HepG2 (cell line): ENCODE data around the gene KLF5. TPM values are rescaled to one million over a fixed set of nuclear protein-coding genes. Genes with fewer than 3 reads are reported as not detected.

Experiments used
- ATAC-seq: fragments of 200-7000 bp; cut with Tn5 transposase; 3 replicates; pipeline ENCODE4 v1.9.1; 2020; ENCODE audit warnings: mild to moderate bottlenecking, moderate library complexity
- BruUV-seq: library from RNA; stranded (reverse); fragments of 400-500 nt; replicated peaks from 2 replicates; lab custom pipeline; 2021; lab: Mats Ljungman, UMichigan
- CTCF ChIA-PET: fragments of 300-600 bp; formaldehyde crosslinking; extraction: SDS; loops from one replicate; lab custom pipeline; 2021; ENCODE audit warnings: low total read pairs, inconsistent platforms, low intra/inter-chr PET ratio; lab: Yijun Ruan, JAX
- POLR2A ChIA-PET: fragments of 350-600 bp; sonication (Branson Sonifier 250); formaldehyde crosslinking; loops from one replicate; lab custom pipeline; 2020; ENCODE audit warnings: antibody characterized with exemption, inconsistent platforms; lab: Yijun Ruan, JAX
- DNase-seq: peaks from one replicate; pipeline ENCODE4 v3.0.0-alpha.2; 2015; ENCODE audit warnings: low spot score
- FAIRE-seq: peaks from 3 replicates; lab custom pipeline; 2011; peaks lifted over from hg19 to GRCh38; lab: Jason Lieb, UNC
- H2AFZ ChIP-seq: one replicate; pipeline ENCODE4 v1.6.1; 2011; ENCODE audit warnings: low read length, inconsistent platforms
- H3K27ac ChIP-seq: fragments of 300-600 bp; 3 replicates; pipeline ENCODE4 v1.8.0; 2011; ENCODE audit warnings: mixed run types, mild to moderate bottlenecking, mixed read lengths, low read length, inconsistent platforms; ENCODE audit not compliant: insufficient read depth; ENCODE audit errors: extremely low read length
- H3K27me3 ChIP-seq, 2 experiments: fragments of 200-600 bp in 1 of 2; 2 replicates in 1 of 2; 3 replicates in 1 of 2; pipeline versions ENCODE4 v1.6.0 to v1.8.0; 2011; ENCODE audit warnings: low read length in 2 of 2, mild to moderate bottlenecking in 2 of 2, moderate library complexity in 2 of 2, inconsistent platforms in 1 of 2; ENCODE audit not compliant: insufficient read depth in 2 of 2, control insufficient read depth in 1 of 2
- H3K36me3 ChIP-seq, 2 experiments: fragments of 200-600 bp in 1 of 2; replicated peaks in 1 of 2; 2 replicates in 1 of 2; 3 replicates in 1 of 2; pipeline versions ENCODE4 v1.5.1 to v1.8.0; 2011; ENCODE audit warnings: low read length in 2 of 2, inconsistent platforms in 1 of 2; ENCODE audit not compliant: insufficient read depth in 2 of 2, control insufficient read depth in 1 of 2
- H3K4me1 ChIP-seq: 2 replicates; pipeline ENCODE4 v1.5.1; 2012; ENCODE audit warnings: low read length, inconsistent platforms; ENCODE audit not compliant: insufficient read depth
- H3K4me2 ChIP-seq: 2 replicates; pipeline ENCODE4 v1.6.0; 2011; ENCODE audit warnings: low read depth, low read length, inconsistent platforms
- H3K4me3 ChIP-seq, 3 experiments: fragments of 200-600 bp in 1 of 3; sonication (generic), shearing (Covaris generic) in 1 of 3; replicated peaks in 1 of 3; 2 replicates each; pipeline ENCODE4 v1.5.1; 2011 to 2016; ENCODE audit warnings: low read length in 3 of 3, inconsistent platforms in 2 of 3, low read depth in 2 of 3, mild to moderate bottlenecking in 2 of 3, control low read depth in 1 of 3, mixed read lengths in 1 of 3; ENCODE audit not compliant: insufficient read depth in 1 of 3
- H3K79me2 ChIP-seq: one replicate; pipeline ENCODE4 v1.6.1; 2011; ENCODE audit warnings: low read length, inconsistent platforms; ENCODE audit not compliant: insufficient read depth
- H3K9ac ChIP-seq: 2 replicates; pipeline ENCODE4 v1.6.0; 2011; ENCODE audit warnings: mild to moderate bottlenecking, low read depth, low read length, inconsistent platforms; ENCODE audit not compliant: insufficient read depth
- H3K9me3 ChIP-seq: 2 replicates; pipeline ENCODE4 v1.5.1; 2012; ENCODE audit warnings: mild to moderate bottlenecking, low read length
- H4K20me1 ChIP-seq: 2 replicates; pipeline ENCODE4 v1.6.0; 2011; ENCODE audit warnings: inconsistent platforms, mild to moderate bottlenecking, low read length, moderate library complexity; ENCODE audit not compliant: insufficient read depth
- HMGXB4 ChIP-seq, 2 experiments: sonication (generic) in 1 of 2; formaldehyde crosslinking in 1 of 2; IDR thresholded peaks; 2 replicates each; pipeline versions ENCODE4 v1.4.0 to v1.6.1; 2018 to 2020; ENCODE audit warnings: missing genetic modification reagents in 2 of 2, borderline replicate concordance in 1 of 2, low read depth in 1 of 2, mild to moderate bottlenecking in 1 of 2, missing biosample characterization in 1 of 2
- JUND ChIP-seq: sonication (generic); formaldehyde crosslinking; IDR thresholded peaks from 2 replicates; pipeline ENCODE4 v1.8.0; 2022; ENCODE audit warnings: mild to moderate bottlenecking, missing genetic modification reagents
- KDM6A ChIP-seq: IDR thresholded peaks from 2 replicates; pipeline ENCODE4 v1.6.1; 2016; ENCODE audit warnings: low read depth
- ZNF75D ChIP-seq: sonication (generic); formaldehyde crosslinking; IDR thresholded peaks from 2 replicates; pipeline ENCODE4 v1.8.1; 2023; ENCODE audit warnings: missing genetic modification reagents, mild to moderate bottlenecking, borderline replicate concordance
- WGBS: methylation state at CpG from one replicate; pipeline ENCODE4 v1.1.6; 2017; ENCODE audit warnings: low lambda C conversion rate; 5-methylcytosine and 5-hydroxymethylcytosine counted together
- in situ Hi-C: cut with HindIII; loops from 2 replicates; pipeline ENCODE4 v1.10.0; 2017; ENCODE audit warnings: low pct_unique_long_range_greater_than_20kb; ENCODE audit not compliant: extremely low pct_ligation_motif_present
- intact Hi-C: fragments of 100-400 bp; cut with micrococcal nuclease; formaldehyde crosslinking; loops from one replicate; pipeline ENCODE4 v1.10.0; 2022; ENCODE audit not compliant: unreplicated experiment
- polyA plus RNA-seq, 8 experiments: library from polyadenylated mRNA; depleted of rRNA in 3 of 8; stranded (reverse) in 7 of 8; unstranded in 1 of 8; fragments of >200 nt; fragmentation: Illumina TruSeq in 4 of 8; extraction: Trizol in 4 of 8; gene quantifications; 2 replicates each; pipeline versions ENCODE4 v1.2.1 to v1.2.3, GENCODE V29; 2011 to 2016; ENCODE audit warnings: low read depth in 4 of 8, missing spikeins in 1 of 8, mixed read lengths in 1 of 8; ENCODE audit not compliant: insufficient read depth in 1 of 8
- total RNA-seq, 5 experiments: library from RNA; depleted of rRNA; stranded (reverse); fragments of >200 nt; fragmentation: Illumina TruSeq; extraction: Trizol; gene quantifications; 2 replicates each; pipeline ENCODE4 v1.2.3, GENCODE V29; 2016; ENCODE audit warnings: low read depth in 1 of 5

Gene KLF5
- total and polyA plus RNA-seq, 2 of the 13 experiments (the other 11 are each of a cell fraction or from before 2014, with no cell fraction given) = 1.7 to 9.2 TPM

GRCh38 chr13:73072239-73072900, 13.6 kb downstream of the KLF5 start (continued):
- TF ChIP-seq HMGXB4 (CRISPR knock-in tag; IDR thresholded peaks at IDR 0.05; ENCODE audit: borderline replicate concordance in 1 of 2, low read depth in 1 of 2) (no peak), KDM6A (CRISPR knock-in tag) (no peak)
- TF ChIP-seq, all 625 proteins: peak for 0

GRCh38 chr13:73073050-73073449, 14.2 kb downstream of the KLF5 start:
- TF ChIP-seq JUND (CRISPR knock-in tag) (no peak), ZNF75D (CRISPR knock-in tag) (no peak)
- CTCF ChIA-PET = no interaction called here
- Histone ChIP-seq H3K27me3 (no peaks in the 10 kb centered on the region), H3K9me3 (no peaks in the 10 kb centered on the region), H3K79me2 (no peaks in the 10 kb centered on the region), H3K27ac (no peak overlapping the region), H2AFZ (no peak overlapping the region), H3K9ac (no peak overlapping the region), H4K20me1 (no peaks in the 10 kb centered on the region), H3K36me3 (no peaks in the 10 kb centered on the region), H3K4me3 (no peak overlapping the region), H3K4me2 (no peak overlapping the region), H3K4me1 (no peaks in the 10 kb centered on the region)
- intact Hi-C loops (no loop called here), in situ Hi-C loops (loop anchor here (25.0 kb wide), 1 partner anchor 339 kb away; no protein-coding TSS in a partner anchor)
- FAIRE-seq (no peak), ATAC-seq (no peak), DNase-seq (no peak)
- BruUV-seq = no TSS peak
- POLR2A ChIA-PET = no interaction called here
- WGBS = 89% methylated on average over 3 of the region's 3 CpGs
